CD4-positive, alpha-beta T cell treated with Interleukin-15 for 4 hours (primary cell): ENCODE data around the gene RAB9A.
"Not testable (repeated sequence)": the region's sequence is repeated elsewhere in the genome, so short reads cannot be mapped to it uniquely, and the experiment has no call there.

Experiments
- DNase-seq: peaks from one replicate; pipeline ENCODE4 v3.0.0-alpha.2; 2020; ENCODE audit warnings: low spot score

Gene RAB9A

DNA sequence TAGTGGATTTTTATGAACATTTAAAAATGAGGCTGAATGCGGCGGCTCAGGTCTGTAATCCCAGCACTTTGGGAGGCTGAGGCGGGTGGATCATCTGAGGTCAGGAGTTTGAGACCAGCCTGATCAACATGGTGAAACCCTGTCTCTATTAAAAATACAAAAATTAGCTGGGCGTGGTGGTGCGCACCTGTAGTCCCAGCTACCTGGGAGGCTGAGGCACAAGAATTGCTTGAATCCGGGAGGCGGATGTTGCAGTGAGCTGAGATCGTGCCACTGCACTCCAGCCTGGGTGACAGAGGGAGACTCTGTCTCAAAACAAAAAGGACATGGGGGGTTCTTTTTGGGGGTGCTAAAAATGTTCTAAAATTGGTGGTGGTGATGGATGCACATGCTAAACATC lies 19.2 kb upstream of the RAB9A start:
- DNase-seq, result not testable (repeated sequence)

DNA sequence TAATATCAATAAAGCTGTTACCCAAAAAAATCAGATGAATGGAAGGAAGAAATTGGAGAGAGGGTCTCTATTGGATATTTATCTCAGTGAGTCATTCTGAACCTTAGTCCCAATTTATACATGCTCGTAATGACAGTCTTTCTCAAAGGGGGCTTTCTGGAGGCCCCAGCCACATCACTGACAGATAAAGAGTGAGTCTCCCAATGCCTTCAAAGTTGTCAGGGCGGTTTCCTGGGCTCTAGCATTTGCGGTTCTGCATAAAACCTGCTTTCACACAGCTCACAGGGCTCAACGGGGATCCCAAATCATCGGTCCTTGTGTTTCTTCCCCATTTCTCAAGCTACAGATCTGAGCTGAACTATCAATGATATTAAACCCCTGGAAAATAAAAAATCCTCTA lies 18.7 kb upstream of the RAB9A start:
- no peak for DNase-seq

DNA sequence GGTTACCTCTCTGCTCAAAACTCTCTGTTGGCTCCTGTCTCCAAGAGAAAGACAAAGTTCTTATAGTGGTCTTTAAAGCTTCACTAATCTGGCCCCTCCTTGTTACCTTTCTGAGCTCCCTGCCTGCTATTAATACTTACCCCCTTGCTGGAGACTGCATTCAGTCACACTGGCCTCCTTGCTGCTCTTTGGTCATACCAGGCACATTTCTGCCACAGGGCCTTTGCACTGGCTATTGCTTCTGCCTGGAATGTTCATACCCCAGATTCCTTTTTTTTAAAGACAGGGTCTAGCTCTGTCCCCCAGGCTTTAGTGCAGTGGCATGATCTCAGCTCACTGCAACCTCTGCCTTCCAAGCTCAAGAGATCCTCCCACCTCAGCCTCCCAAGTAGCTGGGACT lies 15.9 kb upstream of the RAB9A start:
- DNase-seq, result no peak

DNA sequence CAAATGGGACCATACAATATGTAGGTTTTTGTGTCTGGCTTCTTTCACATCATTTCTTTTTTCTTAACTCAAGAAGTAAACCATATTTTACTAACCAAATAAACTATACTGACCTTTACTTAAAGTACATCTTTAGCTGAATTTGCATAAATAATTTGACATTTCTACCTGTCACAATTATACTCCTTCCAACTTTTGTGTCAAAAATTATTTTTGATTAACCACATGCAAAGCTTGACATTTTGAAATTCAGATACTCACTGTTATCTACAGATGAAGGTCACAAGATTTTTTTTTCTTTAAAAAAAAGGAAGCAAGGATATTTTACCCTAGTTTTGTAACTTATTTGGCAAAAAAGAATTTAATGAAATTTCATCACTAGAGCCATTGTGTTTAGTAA lies 12.0 kb upstream of the RAB9A start:
- no peak for DNase-seq

DNA sequence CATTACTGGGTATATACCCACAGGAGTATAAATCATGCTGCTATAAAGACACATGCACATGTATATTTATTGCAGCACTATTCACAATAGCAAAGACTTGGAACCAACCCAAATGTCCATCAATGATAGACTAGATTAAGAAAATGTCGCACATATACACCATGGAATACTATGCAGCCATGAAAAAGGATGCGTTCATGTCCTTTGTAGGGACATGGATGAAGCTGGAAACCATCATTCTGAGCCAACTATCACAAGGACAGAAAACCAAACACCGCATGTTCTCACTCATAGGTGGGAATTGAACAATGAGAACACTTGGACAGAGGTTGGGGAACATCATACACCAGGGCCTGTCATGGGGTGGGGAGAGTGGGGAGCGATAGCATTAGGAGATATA lies 9.2 kb upstream of the RAB9A start:
- not testable (repeated sequence) for DNase-seq

DNA sequence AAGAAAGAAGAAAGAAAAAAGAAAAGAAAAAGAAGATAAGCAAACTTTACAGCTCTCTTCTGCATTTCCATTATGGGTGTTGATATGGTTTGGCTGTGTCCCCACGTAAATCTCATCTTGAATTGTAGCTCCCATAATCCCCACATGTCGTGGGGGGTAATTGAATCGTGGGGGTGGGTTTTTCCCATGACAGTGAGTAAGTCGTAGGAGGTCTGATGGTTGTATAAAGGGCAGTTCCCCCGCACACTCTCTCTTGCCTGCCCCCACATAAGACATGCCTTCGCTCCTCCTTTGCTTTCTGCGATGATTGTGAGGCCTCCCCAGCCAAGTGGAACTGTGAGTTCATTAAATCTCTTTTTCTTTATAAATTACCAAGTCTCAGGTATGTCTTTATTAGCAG lies 7.3 kb upstream of the RAB9A start:
- no peak for DNase-seq

DNA sequence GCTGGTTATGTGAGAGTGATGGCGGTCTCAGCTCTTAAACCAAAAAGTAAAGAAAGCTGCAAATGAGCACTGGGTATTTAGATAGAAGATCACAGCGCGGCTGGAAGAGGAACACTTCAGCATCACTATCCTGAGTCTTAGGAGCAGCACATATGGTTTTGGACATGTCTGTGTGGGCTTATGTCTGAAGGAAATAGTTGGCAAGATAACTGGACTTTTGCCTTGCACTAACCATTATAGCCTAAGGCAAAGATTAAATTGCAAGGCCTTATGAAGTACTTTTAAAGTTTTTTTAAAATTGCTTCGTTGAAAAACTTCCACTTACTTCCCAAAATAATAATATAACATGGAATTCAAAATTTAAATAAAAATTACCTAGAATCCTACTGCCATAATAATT lies 4.6 kb upstream of the RAB9A start:
- no peak for DNase-seq

DNA sequence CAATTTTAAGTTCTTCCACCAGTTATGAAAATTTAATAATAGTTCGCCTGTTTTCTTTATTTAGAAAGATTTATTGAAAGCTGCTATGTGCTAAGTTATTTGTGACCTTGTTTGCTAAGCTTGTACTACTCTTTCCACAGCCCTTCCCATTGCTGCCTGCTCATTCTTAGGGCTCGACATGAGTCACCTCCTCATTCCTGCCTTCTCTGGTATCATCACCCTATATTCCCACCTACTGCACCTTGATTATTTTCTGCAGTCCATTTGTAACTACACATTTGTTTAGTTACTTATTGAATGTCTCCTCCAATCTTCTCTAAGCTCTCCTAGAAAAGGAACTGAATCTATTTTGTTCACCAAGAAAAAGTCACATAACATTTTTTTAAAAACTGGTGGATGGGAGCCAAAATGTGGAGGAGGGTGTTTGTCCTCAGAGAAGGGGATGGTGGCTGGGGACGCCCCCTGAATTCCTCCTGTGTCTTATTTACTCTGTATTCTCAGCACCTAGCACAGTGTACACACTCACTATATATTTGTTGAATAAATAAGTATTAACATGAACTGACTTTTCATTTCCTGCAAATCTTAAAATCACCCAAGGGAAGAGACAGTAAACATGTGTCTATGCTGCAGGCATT lies 3.7 kb upstream of the RAB9A start:
- DNase-seq, result no peak

DNA sequence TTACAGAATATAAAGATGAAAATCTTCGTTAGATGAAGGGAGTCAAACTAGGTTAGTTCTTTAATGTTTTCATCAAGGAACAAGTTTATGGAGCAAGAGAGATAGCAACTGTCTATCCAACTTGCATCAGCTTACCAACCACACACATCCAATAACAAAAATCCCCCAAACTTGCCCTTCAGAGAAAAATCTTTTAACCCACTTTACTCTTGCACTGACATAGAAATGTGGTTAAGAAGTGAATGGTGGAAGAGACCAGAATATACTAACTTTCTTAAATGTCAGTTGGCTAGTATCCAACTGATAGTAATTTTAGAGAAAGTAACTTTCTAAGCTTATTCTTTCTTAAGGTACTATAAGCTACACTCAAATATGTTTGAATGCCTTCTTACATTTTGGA lies 1.7 kb upstream of the RAB9A start:
- no peak for DNase-seq

DNA sequence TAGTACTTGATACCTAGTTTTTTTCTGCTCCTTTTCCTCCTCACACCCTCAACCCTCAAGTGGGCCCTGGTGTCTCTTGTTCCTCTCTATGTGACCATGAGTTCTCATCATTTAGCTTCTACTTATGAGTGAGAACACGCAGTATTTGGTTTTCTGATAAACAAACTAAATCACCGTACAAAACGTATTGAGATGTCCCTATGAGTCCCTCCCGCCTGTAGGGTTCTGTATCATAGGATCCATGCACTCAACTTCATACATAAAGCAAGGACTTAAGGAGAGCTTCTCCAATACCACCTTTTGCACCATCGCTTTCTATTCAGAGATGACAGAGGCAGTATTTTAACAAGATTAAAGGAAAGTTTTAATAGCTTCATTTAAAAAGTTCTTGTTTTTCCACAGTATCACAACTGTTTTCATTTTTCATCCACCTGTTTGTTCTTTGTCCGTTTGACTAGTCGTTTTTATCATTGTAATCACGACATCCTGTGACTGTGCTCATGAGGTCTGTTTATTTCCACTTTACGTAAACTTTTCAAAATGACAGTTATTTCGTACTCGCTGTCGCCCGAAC lies 457 bp upstream of the RAB9A start:
- DNase-seq, result no peak

DNA sequence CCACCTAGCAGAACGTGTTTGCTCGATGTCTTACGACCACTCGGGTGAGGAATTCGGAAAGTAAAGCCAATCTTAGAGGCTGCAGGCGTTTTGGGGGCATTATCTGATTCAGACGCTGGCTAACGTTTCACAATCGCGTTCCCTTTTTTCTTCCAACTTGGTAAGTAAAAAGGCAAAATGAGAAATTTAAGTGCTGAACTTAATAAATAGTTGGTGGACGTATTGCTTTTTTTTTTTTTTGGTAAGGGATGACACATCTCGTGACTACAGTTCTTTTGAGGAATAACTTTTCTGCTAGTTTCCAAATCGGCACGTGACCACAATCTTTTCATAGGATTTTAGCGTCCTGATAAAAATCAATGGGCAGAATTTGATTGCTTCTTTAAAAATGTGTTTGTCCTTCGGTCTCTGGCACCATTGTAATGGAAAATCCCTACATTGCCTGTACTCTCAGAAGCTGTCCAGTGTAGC lies 848 bp downstream of the RAB9A start:
- no peak for DNase-seq

DNA sequence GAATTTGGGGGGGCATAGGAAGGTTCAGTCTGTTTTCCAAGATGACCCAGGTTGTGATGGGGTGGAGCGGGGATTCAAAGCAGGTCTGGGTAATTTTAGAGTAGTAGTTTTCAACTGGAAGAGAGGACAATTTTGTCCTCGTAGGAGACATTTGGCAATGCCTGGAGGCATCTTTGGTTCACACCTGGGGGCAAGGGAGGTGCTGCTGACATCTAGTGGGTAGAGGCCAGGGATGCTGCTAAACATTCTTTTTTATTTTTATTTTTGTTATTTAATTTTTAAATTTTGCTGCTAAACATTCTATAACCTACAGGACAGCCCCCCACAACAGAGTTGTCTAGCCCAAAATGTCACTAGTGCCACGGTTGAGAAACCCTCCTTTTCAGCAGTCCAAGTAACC lies 1.9 kb downstream of the RAB9A start:
- no peak for DNase-seq

DNA sequence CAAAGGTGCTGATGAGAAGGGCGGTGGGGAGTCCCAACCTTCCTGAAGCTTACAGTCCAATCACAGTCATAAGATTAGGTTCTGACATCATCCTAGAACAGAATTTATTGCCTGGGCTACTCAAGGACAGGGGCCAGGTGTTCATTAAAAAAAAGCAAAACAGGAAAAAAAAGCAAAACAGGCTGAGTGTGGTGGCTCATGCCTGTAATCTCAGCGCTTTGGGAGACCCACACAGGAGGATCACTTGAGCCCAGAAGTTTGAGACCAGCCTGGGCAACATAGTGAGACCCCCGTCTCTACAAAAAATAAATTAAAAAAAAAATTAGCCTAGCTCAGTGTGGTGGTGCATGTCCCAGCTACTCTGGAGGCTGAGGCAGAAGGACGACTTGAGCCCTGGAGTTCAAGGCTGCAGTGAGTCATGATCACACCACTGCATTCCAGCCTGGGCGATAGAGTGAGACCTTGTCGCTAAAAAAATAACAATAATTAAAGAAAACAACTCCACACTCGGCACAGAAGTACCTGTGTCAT lies 3.0 kb downstream of the RAB9A start:
- DNase-seq, result no peak

DNA sequence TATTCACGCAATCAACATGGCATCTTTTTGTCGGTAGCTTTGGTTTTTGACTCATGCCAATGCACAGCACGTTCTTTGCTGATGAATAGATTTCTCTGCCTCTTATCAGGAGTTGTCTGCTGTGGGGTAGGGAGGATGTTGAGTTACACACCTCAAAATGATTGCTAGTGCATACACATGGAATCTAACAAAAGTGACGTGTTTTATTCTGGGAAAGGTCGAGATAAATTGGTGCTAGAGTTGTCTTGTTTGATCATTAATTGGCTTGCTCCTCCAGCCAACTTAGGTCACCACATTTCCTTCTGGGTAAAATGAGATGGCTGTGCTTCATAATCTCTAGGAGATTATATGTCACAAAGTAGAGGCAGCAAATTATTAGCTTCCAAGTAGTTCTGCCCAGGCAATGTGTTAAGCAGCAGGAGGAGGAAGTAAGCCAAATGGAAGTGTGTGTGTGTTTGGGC lies 3.9 kb downstream of the RAB9A start:
- DNase-seq, result no peak

DNA sequence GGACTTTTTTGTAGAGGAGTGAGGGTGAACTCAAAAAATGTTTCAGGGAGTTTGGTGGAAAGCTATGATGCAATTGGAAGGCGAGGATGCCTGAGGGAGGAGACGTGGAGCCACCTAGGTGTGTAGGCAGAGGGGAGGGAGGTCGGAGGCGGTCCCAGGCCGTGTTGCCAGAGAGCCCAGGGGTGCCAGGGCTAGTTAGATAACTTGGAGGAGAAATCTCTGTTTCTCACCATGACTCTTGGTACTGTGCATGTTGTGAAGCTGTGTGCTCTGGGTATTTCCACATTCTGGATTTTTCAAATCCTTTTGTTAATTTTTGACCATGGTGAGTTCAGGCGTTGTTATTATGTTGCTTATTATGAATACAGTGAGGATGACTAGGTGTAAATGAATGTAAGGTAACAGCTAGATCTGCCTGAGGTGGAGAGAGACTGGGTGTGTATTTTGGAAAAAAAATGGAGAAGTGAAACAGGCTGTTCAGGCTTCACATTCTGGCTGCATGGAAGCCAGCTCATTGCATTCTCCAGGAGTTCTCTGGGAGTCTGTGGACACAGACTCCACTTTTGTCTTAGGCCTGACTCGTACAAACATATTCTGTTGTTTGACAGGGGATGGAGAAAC lies 4.5 kb downstream of the RAB9A start:
- DNase-seq, result no peak

DNA sequence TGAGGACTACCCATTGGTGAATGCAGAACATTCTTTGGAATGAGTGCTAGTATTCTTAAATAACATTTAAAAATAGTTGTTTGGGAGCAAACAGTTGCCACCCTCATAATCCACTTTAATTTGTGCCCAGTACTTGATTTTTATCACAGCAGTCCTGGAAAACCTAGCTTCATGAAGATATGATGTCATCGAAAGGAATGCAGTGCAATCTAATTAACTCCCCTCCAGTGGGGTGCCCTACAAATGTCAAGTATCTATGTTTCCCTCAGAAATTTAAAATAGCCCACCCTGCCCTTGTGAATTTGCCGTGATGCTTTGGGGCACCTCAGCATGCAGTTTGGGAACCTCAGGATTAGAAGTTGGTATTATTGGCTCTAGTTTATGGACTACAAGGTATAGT lies 5.4 kb downstream of the RAB9A start:
- no peak for DNase-seq

DNA sequence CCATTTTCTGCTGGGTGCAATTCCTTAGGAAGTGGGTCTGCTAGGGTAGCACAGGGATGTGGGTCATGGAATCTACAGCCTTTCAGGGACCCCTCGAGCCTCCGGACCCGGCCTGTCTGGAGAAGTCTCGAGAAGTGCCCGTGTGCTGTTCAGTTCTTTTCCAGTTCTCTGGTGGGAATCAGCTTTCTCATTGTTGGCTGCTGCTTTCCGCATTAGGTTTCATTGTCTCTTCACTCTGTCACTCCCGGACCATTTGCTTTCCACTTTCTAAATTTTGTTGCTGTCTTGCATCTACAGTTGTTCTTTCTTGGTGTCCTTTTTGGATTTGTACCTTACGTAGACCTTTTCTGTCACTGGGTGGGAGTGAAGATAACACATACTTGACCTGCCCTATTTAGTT lies 6.1 kb downstream of the RAB9A start:
- no peak for DNase-seq

DNA sequence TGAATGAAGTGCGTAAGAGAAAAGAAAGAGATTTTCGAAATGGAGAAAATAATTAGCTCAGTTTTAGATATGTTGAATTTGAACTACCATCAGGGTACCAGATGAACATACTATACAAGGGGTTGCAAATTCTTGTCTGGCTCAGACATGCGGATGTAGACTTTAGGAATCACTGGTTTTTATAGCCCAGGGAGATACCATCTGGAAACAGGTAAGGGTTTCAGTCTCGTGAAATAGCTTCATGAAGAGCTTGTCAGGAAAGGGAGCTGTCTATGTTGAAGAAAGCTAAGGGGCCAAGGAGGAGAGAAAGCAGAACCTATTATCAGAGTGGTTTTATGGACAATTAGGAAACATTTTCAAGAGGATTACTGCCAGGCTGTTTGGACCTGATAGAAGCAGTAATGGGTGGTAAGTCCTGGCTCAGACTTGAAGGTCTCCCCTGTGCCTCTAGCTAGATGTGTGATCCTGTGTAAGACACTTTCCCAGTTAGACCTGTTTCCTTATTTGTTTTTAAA lies 6.7 kb downstream of the RAB9A start:
- no peak for DNase-seq

DNA sequence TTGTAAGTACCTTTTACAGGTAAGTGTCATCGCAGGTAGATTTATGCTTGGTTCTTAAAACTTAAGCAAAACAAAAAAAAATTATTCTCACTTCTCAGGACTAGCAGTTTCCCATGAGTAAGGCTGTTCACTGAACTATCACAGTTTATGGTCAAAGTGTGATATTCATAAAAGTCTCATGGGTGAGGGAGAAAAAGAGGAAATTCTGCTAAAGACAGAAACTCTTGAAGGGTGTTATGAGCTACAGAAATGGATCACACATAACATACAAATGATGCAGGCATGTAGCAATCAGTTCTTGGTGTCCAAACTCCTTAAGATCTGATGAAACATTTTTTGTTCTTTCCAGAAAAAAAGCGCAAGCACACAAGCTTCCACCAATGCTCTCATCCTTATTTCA lies 8.5 kb downstream of the RAB9A start:
- DNase-seq, result peak; percentile 10

DNA sequence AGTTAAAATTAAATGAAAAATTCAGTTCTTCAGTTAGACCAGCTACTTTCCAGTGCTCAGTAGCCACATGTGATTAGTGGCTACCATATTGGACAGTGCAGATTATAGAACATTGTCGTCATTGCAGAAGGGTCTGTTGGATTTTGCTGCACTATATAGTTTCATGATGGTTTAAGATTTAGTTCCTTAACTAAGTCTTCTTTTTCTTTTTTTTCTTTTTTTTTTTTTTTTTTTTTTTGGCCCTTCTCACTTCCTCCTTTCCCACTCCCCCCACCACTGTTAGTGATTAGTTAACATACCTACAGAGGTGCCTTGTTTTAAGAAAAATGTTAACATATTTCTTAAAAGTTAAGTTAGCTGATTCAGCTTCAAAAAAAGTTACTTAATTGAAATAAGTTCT lies 9.0 kb downstream of the RAB9A start:
- no peak for DNase-seq

DNA sequence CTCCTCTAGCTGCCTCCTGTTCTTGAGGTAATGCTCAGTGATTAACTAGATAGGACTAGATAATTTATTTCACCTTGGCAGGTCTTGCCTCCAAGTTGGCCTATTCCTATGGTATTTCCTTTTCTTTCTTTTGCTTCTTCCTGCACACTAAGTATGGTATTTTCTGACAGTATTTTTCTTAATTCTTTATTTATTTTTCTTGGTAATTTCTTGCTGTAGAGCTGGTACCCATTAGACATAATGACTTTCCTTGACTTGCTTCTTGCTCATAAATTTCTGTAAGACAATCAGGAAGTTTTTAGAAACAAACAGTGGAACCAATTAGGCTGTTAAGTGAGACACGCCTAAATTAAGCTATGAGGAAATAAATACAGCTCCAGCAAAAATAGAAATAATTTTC lies 9.5 kb downstream of the RAB9A start:
- no peak for DNase-seq

DNA sequence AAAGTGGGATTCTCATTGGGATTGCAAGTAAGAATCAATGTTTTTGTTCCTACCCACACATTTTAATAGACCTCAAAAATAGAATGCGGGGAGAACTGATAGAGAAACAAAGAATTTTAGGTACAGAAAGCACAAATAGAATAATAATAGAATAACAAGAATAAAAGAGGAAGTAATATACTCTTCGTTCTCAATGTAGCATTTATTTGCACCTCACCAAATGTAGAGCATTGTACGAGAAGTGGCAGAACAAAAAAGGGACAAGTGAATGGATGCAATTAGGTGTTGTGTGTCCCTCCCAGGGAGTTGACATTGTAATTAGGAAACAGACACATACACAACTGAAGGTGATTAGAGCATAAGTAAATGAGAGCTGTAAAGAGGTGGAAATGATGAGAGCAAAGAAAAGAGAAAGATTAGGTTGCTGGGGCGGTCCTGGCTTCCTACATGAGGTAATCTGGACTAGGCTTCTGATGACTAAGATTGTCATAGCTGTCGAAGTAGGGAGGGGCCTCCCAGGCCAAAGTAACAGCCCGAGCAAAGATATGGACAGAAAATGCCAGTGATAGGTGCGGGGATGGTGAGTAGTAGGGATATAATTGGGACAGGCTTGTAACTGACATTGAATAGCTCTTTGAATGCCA lies 10.4 kb downstream of the RAB9A start:
- no peak for DNase-seq

DNA sequence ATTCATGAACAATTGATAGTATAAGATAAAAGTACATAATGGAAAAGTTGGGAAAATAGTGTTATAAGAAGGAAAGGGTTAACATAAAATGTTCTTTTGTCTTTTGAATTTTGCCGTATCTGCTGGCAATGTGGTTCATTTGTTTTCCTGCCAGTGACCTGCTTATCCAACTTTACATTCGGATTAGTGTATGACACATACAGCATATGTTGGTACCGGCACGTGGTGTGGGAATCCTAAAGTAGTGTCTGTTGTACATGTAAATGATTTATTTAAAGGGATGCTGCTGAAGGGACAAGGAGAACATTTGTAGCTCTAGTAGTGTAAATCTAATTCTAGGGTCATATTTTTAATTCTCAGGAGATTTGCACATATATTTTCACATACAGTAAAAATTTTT lies 11.5 kb downstream of the RAB9A start:
- no peak for DNase-seq
